ENCODE results near the gene SNX1.
"Not testable (repeated sequence)": the region's sequence is repeated elsewhere in the genome, so short reads cannot be mapped to it uniquely, and the experiment has no call there.

Gene SNX1

GRCh38 chr15:64099379-64099778, 3.6 kb downstream of the SNX1 start:
- H3K27ac ChIP-seq = no peak overlapping the region
- TF ChIP-seq ZFX (IDR thresholded peaks at IDR 0.05) (no peak), CTCF (conservative IDR thresholded peaks at IDR 0.05) (no peak)

- TF ChIP-seq ZFX (IDR thresholded peaks at IDR 0.05) (no peak), CTCF (conservative IDR thresholded peaks at IDR 0.05) (no peak)
- no peak overlapping the region for H3K27ac ChIP-seq
Measured at GRCh38 chr15:64100958-64101357, 5.2 kb downstream of the SNX1 start.

- TF ChIP-seq ZFX (IDR thresholded peaks at IDR 0.05) (no peak), CTCF (conservative IDR thresholded peaks at IDR 0.05) (no peak)
- no peak overlapping the region for H3K27ac ChIP-seq
Measured at GRCh38 chr15:64102497-64102896, 6.7 kb downstream of the SNX1 start.

GRCh38 chr15:64105113-64105704, 9.4 kb downstream of the SNX1 start:
- no peak for TF ChIP-seq CTCF (conservative IDR thresholded peaks at IDR 0.05)
- no peak for TF ChIP-seq ZFX (IDR thresholded peaks at IDR 0.05)
- no peak overlapping the region for H3K27ac ChIP-seq

- no peak overlapping the region for H3K27ac ChIP-seq
- TF ChIP-seq ZFX (IDR thresholded peaks at IDR 0.05) = no peak
- TF ChIP-seq CTCF (conservative IDR thresholded peaks at IDR 0.05) = no peak
Measured at GRCh38 chr15:64107337-64107736, 11.6 kb downstream of the SNX1 start.

GRCh38 chr15:64110108-64110701, 14.4 kb downstream of the SNX1 start:
- H3K27ac ChIP-seq = not testable (repeated sequence)

GRCh38 chr15:64110950-64111678, 15.3 kb downstream of the SNX1 start:
- H3K27ac ChIP-seq = no peak overlapping the region
- TF ChIP-seq ZFX (IDR thresholded peaks at IDR 0.05) (no peak), CTCF (conservative IDR thresholded peaks at IDR 0.05) (no peak)

Data from C4-2B (cell line).